Psoas muscle (tissue), 8 donors: ENCODE measurements around the gene FARSA. TPM values are rescaled to one million over a fixed set of nuclear protein-coding genes. Genes with fewer than 3 reads are reported as not detected.
"Not testable (repeated sequence)": the region's sequence is repeated elsewhere in the genome, so short reads cannot be mapped to it uniquely, and the experiment has no call there.

Source experiments
- ATAC-seq, 4 donors: fragments of 200-7000 bp; cut with Tn5 transposase; one replicate each; pipeline ENCODE4 v1.9.1; 2020; ENCODE audit warnings: moderate library complexity in 3 of 4, mild to moderate bottlenecking in 2 of 4
- DNase-seq, 2 donors: peaks; one replicate each; pipeline ENCODE4 v3.0.0-alpha.2; 2020
- H3K27ac ChIP-seq: fragments of 200-600 bp; one replicate; pipeline ENCODE4 v1.8.0; 2022
- H3K27me3 ChIP-seq, 3 donors: fragments of 200-600 bp in 1 of 3; one replicate each; pipeline versions ENCODE4 v1.6.1 to v1.8.0; 2013 to 2022; ENCODE audit warnings: low read length in 2 of 3, mild to moderate bottlenecking in 2 of 3, moderate library complexity in 1 of 3; ENCODE audit not compliant: insufficient read depth in 3 of 3
- H3K36me3 ChIP-seq, 2 donors: fragments of 200-600 bp in 1 of 2; one replicate each; pipeline versions ENCODE4 v1.6.1 to v1.8.0; 2013 to 2022; ENCODE audit warnings: low read depth in 1 of 2, mild to moderate bottlenecking in 1 of 2, moderate library complexity in 1 of 2; ENCODE audit not compliant: insufficient read depth in 1 of 2
- H3K4me1 ChIP-seq: fragments of 200-600 bp; one replicate; pipeline ENCODE4 v1.8.0; 2022
- H3K4me3 ChIP-seq: fragments of 200-600 bp; one replicate; pipeline ENCODE4 v1.8.0; 2022; ENCODE audit warnings: mild to moderate bottlenecking
- H3K9me3 ChIP-seq: fragments of 200-600 bp; one replicate; pipeline ENCODE4 v1.8.0; 2022
- CTCF ChIP-seq: fragments of 200-600 bp; IDR thresholded peaks from one replicate; pipeline ENCODE4 v1.8.0; 2022; ENCODE audit warnings: antibody characterized with exemption
- WGBS, 3 donors: extraction: QIAGEN DNeasy Blood & Tissue Kit; methylation state at CpG; one replicate each; pipeline versions ENCODE4 v1.1.6 to v1.1.7; 2013; 5-methylcytosine and 5-hydroxymethylcytosine counted together
- intact Hi-C, 2 donors: fragments of 100-400 bp; cut with DNase I; formaldehyde crosslinking; loops; one replicate each; pipeline versions ENCODE4 v1.11.0 to v1.14.2; 2022
- long read RNA-seq, 2 donors: library from polyadenylated mRNA; unstranded; transcript quantifications; one replicate each; pipeline ENCODE4 v2.0.0, GENCODE V29; 2021
- polyA plus RNA-seq, 3 donors: library from polyadenylated mRNA; stranded (reverse); fragments of 200-250 nt; gene quantifications; one replicate each; pipeline ENCODE4 v1.2.3, GENCODE V29; 2013
- total RNA-seq, 4 donors: library from RNA; stranded (reverse); fragmentation: NEBNext Ultra II Directional in 2 of 4; extraction: Animal tissue kit (Norgen Biotek cat#: 25700) in 2 of 4; gene quantifications; one replicate each; pipeline versions ENCODE4 v1.2.1 to v1.2.4, GENCODE V29; 2021 to 2023
- donor health status: healthy with polysubstance abuse.
- donor health status: DM: no; HTN: no; CAD: no; lungs with moderate emphysema.
- donor health status: Bipolar disorder and iron deficiency.
- donor health status: healthy.
- donor health status: DM: yes; HTN: yes; CAD: no.
- donor health status: DM: no; HTN: no; CAD: no.
- donor health status: DM: no; HTN: no; CAD: no.
- donor health status: DM: yes; HTN: yes; CAD: no.

FARSA gene
- total RNA-seq (10 to 100 TPM; 45.9 to 65.1 (median 59.1) TPM), polyA plus RNA-seq (100 to 1,000 TPM in 1 of 3 donors, 10 to 100 TPM in 2; 61.6 to 161 (median 93.3) TPM)
- long read RNA-seq, donor 1, transcript FARSA-201 (13 exons, 1,814 nt): major isoform, 43 of 57 reads
- long read RNA-seq, donor 1, partial matches to known transcripts: 10 of 57 reads
- long read RNA-seq, donor 1, other reads (novel, unspliced or antisense): 4 of 57 reads
- long read RNA-seq, donor 2, transcript FARSA-201 (13 exons, 1,814 nt): major isoform, 71 of 125 reads
- long read RNA-seq, donor 2, partial matches to known transcripts: 42 of 125 reads
- long read RNA-seq, donor 2, other reads (novel, unspliced or antisense): 11 of 125 reads

- 2 to 3% (median 3%) methylated on average over 49 to 51 of the region's 51 CpGs for WGBS, 3 donors
- peaks cover 0 to 28% of the 10 kb centered on the region in 2 donors for H3K36me3 ChIP-seq
- ATAC-seq: peak; percentile 81 to 84 (median 84)
- no peaks in the 10 kb centered on the region for H3K9me3 ChIP-seq
- TF ChIP-seq CTCF: no peak
- intact Hi-C loops: loop anchor here in 1 of 2 donors (10.0 kb wide), 1 partner anchor 129 kb away; the partner anchor contains the start of genes PRDX2, RNASEH2A and THSD8
- no peaks in the 10 kb centered on the region for H3K27me3 ChIP-seq
- peaks cover 14% of the 10 kb centered on the region for H3K4me1 ChIP-seq
- H3K27ac ChIP-seq: peak within 1 kb of the TSS; percentile 86
- DNase-seq: peak; percentile 95
- H3K4me3 ChIP-seq: peak within 1 kb of the TSS; percentile 94
Measured at GRCh38 chr19:12933287-12934072, at the start of gene FARSA. TSS of gene FARSA (minus strand) at chr19:12933711. CDS start at chr19:12933696, 15 bp downstream.

GRCh38 chr19:12983091-12983490 is 49.6 kb upstream of the FARSA start:
- Histone ChIP-seq H3K27ac (no peak overlapping the region), H3K27me3 (no peaks in the 10 kb centered on the region), H3K36me3 (no peaks in the 10 kb centered on the region), H3K4me3 (peak overlapping the region; percentile 56), H3K4me1 (peaks cover 16% of the 10 kb centered on the region), H3K9me3 (no peaks in the 10 kb centered on the region)
- DNase-seq (no peak), ATAC-seq (no peak)
- TF ChIP-seq CTCF: no peak
- WGBS, 3 donors: 56 to 70% (median 59%) methylated on average over 10 of the region's 10 CpGs
- intact Hi-C loops: no loop called here

GRCh38 chr19:12982648-12983047 is 49.1 kb upstream of the FARSA start:
- Histone ChIP-seq H3K36me3 (no peaks in the 10 kb centered on the region), H3K4me1 (peaks cover 16% of the 10 kb centered on the region), H3K27me3 (no peaks in the 10 kb centered on the region), H3K27ac (no peak overlapping the region), H3K9me3 (no peaks in the 10 kb centered on the region), H3K4me3 (no peak overlapping the region)
- TF ChIP-seq CTCF: no peak
- ATAC-seq: no peak
- 91 to 95% (median 94%) methylated on average over 6 of the region's 6 CpGs for WGBS, 3 donors
- no peak for DNase-seq
- intact Hi-C loops: no loop called here

GRCh38 chr19:12979974-12980373 is 46.5 kb upstream of the FARSA start:
- DNase-seq (no peak), ATAC-seq (no peak)
- Histone ChIP-seq H3K27me3 (no peaks in the 10 kb centered on the region), H3K4me3 (no peak overlapping the region), H3K27ac (no peak overlapping the region), H3K9me3 (no peaks in the 10 kb centered on the region), H3K4me1 (peaks cover 5% of the 10 kb centered on the region), H3K36me3 (no peaks in the 10 kb centered on the region)
- WGBS, 3 donors: 93 to 100% (median 100%) methylated on average over 3 of the region's 3 CpGs
- intact Hi-C loops: loop anchor here (2.0 to 5.0 kb wide), 4 partner anchors 113 to 612 kb away; no protein-coding TSS in a partner anchor
- TF ChIP-seq CTCF: no peak

GRCh38 chr19:12976109-12976508 is 42.6 kb upstream of the FARSA start:
- H3K9me3 ChIP-seq, DNase-seq, H3K27ac ChIP-seq, H3K4me3 ChIP-seq, H3K36me3 ChIP-seq, H3K4me1 ChIP-seq, H3K27me3 ChIP-seq, ATAC-seq: not testable (repeated sequence)
- WGBS, 3 donors: 87 to 95% (median 89%) methylated on average over 7 of the region's 7 CpGs
- intact Hi-C loops: loop anchor here in 1 of 2 donors (5.0 kb wide), 1 partner anchor 616 kb away; no protein-coding TSS in a partner anchor
